ENCODE measurements around the gene SLC25A19. TPM values are rescaled to one million over a fixed set of nuclear protein-coding genes. Genes with fewer than 3 reads are reported as not detected.

Gene SLC25A19
- total and polyA plus RNA-seq, 9 of the 15 experiments (the other 6 are each of a cell fraction or from before 2014, with no cell fraction given), result 33.4 to 76.6 (median 55.3) TPM

DNA sequence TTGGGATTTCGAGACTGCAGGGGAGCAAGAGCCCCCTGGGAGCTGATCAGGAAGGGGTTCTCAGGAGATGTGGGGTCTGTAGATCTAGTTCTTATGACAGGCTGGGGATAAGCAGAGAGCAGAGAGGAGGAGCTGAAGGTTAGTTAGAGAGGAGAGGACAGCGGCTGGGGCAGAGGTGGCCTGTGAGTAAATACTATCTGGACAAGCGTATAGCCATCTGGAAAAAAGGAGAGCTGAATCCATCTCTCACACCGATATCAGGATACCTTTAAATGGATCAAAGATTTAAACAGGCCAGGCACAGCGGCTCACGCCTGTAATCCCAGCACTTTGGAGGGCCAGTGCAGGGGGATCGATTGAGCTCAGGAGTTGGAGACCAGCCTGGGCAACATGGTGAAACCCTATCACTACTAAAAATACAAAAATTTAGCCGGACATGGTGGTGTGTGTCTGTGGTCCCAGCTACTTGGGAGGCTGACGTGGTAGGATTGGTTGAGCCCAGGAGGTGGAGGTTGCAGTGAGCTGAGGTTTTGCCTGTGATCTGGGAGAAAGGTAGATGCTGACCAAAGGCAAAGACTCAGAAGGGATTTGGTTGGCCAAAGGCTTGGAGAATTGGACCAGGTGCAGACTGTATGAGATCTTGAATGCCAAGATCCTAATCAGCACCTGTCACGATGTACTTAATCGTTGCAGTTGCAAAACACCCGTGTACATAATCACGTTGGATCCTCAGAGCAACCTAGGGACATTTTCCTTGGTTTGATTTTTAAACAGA is 18.9 kb upstream of the SLC25A19 start (continued):
- TF ChIP-seq, protein P1, sequence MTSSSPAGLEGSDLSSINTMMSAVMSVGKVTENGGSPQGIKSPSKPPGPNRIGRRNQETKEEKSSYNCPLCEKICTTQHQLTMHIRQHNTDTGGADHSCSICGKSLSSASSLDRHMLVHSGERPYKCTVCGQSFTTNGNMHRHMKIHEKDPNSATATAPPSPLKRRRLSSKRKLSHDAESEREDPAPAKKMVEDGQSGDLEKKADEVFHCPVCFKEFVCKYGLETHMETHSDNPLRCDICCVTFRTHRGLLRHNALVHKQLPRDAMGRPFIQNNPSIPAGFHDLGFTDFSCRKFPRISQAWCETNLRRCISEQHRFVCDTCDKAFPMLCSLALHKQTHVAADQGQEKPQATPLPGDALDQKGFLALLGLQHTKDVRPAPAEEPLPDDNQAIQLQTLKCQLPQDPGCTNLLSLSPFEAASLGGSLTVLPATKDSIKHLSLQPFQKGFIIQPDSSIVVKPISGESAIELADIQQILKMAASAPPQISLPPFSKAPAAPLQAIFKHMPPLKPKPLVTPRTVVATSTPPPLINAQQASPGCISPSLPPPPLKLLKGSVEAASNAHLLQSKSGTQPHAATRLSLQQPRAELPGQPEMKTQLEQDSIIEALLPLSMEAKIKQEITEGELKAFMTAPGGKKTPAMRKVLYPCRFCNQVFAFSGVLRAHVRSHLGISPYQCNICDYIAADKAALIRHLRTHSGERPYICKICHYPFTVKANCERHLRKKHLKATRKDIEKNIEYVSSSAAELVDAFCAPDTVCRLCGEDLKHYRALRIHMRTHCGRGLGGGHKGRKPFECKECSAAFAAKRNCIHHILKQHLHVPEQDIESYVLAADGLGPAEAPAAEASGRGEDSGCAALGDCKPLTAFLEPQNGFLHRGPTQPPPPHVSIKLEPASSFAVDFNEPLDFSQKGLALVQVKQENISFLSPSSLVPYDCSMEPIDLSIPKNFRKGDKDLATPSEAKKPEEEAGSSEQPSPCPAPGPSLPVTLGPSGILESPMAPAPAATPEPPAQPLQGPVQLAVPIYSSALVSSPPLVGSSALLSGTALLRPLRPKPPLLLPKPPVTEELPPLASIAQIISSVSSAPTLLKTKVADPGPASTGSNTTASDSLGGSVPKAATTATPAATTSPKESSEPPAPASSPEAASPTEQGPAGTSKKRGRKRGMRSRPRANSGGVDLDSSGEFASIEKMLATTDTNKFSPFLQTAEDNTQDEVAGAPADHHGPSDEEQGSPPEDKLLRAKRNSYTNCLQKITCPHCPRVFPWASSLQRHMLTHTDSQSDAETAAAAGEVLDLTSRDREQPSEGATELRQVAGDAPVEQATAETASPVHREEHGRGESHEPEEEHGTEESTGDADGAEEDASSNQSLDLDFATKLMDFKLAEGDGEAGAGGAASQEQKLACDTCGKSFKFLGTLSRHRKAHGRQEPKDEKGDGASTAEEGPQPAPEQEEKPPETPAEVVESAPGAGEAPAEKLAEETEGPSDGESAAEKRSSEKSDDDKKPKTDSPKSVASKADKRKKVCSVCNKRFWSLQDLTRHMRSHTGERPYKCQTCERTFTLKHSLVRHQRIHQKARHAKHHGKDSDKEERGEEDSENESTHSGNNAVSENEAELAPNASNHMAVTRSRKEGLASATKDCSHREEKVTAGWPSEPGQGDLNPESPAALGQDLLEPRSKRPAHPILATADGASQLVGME (CRISPR knock-in tag; IDR thresholded peaks at IDR 0.05), result no peak
- TF ChIP-seq ZNF140 (CRISPR knock-in tag; IDR thresholded peaks at IDR 0.05), result no peak
- TF ChIP-seq SRSF7 (optimal IDR thresholded peaks at IDR 0.05; ENCODE audit: low read depth, low read length), result no peak
- TF ChIP-seq ZNF75A (CRISPR knock-in tag; IDR thresholded peaks at IDR 0.05), result no peak
- TF ChIP-seq, protein P2, sequence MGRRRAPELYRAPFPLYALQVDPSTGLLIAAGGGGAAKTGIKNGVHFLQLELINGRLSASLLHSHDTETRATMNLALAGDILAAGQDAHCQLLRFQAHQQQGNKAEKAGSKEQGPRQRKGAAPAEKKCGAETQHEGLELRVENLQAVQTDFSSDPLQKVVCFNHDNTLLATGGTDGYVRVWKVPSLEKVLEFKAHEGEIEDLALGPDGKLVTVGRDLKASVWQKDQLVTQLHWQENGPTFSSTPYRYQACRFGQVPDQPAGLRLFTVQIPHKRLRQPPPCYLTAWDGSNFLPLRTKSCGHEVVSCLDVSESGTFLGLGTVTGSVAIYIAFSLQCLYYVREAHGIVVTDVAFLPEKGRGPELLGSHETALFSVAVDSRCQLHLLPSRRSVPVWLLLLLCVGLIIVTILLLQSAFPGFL (CRISPR knock-in tag; IDR thresholded peaks at IDR 0.05), result no peak
- no peak for TF ChIP-seq NCOA1 (IDR thresholded peaks at IDR 0.05; ENCODE audit: low read depth)
- TF ChIP-seq NFIX (CRISPR knock-in tag; IDR thresholded peaks at IDR 0.05; ENCODE audit: low read depth), result no peak
- TF ChIP-seq HLTF (IDR thresholded peaks at IDR 0.05), result no peak
- no peak for TF ChIP-seq ZNF695 (CRISPR knock-in tag; IDR thresholded peaks at IDR 0.05)
- no peak for TF ChIP-seq TEAD1 (CRISPR knock-in tag; IDR thresholded peaks at IDR 0.05)
- TF ChIP-seq KAT7 (CRISPR knock-in tag; IDR thresholded peaks at IDR 0.05; ENCODE audit: borderline replicate concordance), result no peak
